Stimulated activated CD4-positive, alpha-beta T cell treated with anti-CD3 and anti-CD28 coated beads, Interleukin-4, amount 100 ng/mL, for 24 hours (primary cell): Measurements from ENCODE around the gene TRIM67.
"Not testable (repeated sequence)": the region's sequence is repeated elsewhere in the genome, so short reads cannot be mapped to it uniquely, and the experiment has no call there.

ENCODE experiments used
- DNase-seq: peaks from one replicate; pipeline ENCODE4 v3.0.0-alpha.2; 2020

Gene TRIM67

GRCh38 chr1:231209531-231209930, 47.7 kb downstream of the TRIM67 start:
- DNase-seq, result no peak

GRCh38 chr1:231210126-231210525, 48.3 kb downstream of the TRIM67 start:
- DNase-seq, result no peak

GRCh38 chr1:231211005-231211857, 49.4 kb downstream of the TRIM67 start:
- DNase-seq, result peak; percentile 91

GRCh38 chr1:231212301-231212700, 50.4 kb downstream of the TRIM67 start:
- DNase-seq, result not testable (repeated sequence)

- no peak for DNase-seq
Measured at GRCh38 chr1:231213831-231214573, 52.1 kb downstream of the TRIM67 start.

GRCh38 chr1:231214918-231215680, 53.2 kb downstream of the TRIM67 start:
- DNase-seq, result no peak

GRCh38 chr1:231215681-231216385, 54.0 kb downstream of the TRIM67 start:
- DNase-seq, result no peak

- no peak for DNase-seq
Measured at GRCh38 chr1:231216498-231216897, 54.6 kb downstream of the TRIM67 start.

- DNase-seq, result no peak
Measured at GRCh38 chr1:231217056-231217455, 55.2 kb downstream of the TRIM67 start.

GRCh38 chr1:231218078-231218477, 56.2 kb downstream of the TRIM67 start:
- no peak for DNase-seq

GRCh38 chr1:231219422-231220401, 57.9 kb downstream of the TRIM67 start:
- no peak for DNase-seq

- no peak for DNase-seq
Measured at GRCh38 chr1:231220801-231221200, 58.9 kb downstream of the TRIM67 start.

- no peak for DNase-seq
Measured at GRCh38 chr1:231226156-231226555, 64.3 kb downstream of the TRIM67 start.

- no peak for DNase-seq
Measured at GRCh38 chr1:231231511-231231910, 69.7 kb downstream of the TRIM67 start.

GRCh38 chr1:231232870-231233734, 71.2 kb downstream of the TRIM67 start:
- no peak for DNase-seq

- no peak for DNase-seq
Measured at GRCh38 chr1:231233735-231234417, 72.0 kb downstream of the TRIM67 start.

GRCh38 chr1:231234506-231234905, 72.6 kb downstream of the TRIM67 start:
- DNase-seq, result no peak

GRCh38 chr1:231235526-231236207, 73.8 kb downstream of the TRIM67 start:
- DNase-seq, result no peak

- no peak for DNase-seq
Measured at GRCh38 chr1:231236208-231236591, 74.3 kb downstream of the TRIM67 start.
